B cell (primary cell): ENCODE data around the gene CAPZA1. TPM values are rescaled to one million over a fixed set of nuclear protein-coding genes. Genes with fewer than 3 reads are reported as not detected.

Experiments
- ATAC-seq: fragments of 200-7000 bp; cut with Tn5 transposase; one replicate; pipeline ENCODE4 v1.10.0; 2021; ENCODE audit warnings: low read depth, mild to moderate bottlenecking, moderate number of reproducible peaks, moderate library complexity
- CTCF ChIA-PET: fragments of 350-600 bp; sonication (Branson Sonifier 250); formaldehyde crosslinking; loops from one replicate; lab custom pipeline; 2021; ENCODE audit warnings: antibody characterized with exemption, inconsistent platforms; lab: Charles Lee
- POLR2A ChIA-PET: fragments of 350-600 bp; sonication (Branson Sonifier 250); formaldehyde crosslinking; loops from one replicate; lab custom pipeline; 2021; ENCODE audit warnings: antibody characterized with exemption; lab: Charles Lee
- DNase-seq: peaks from one replicate; pipeline ENCODE4 v3.0.0; 2013
- H2AFZ ChIP-seq: 2 replicates; pipeline ENCODE4 v1.6.1; 2012; ENCODE audit warnings: mild to moderate bottlenecking, low read depth, low read length; ENCODE audit not compliant: insufficient read depth, poor library complexity, severe bottlenecking
- H3K27ac ChIP-seq, 2 donors: 1 replicate in 1 of 2; 2 replicates in 1 of 2; pipeline ENCODE4 v1.5.1; 2012 to 2013; ENCODE audit warnings: low read length in 2 of 2, mild to moderate bottlenecking in 2 of 2, moderate library complexity in 1 of 2
- H3K27me3 ChIP-seq, 4 experiments: fragments of 200-600 bp in 1 of 4; sonication (generic) in 1 of 4; replicated peaks in 1 of 4; 1 replicate in 2 of 4; 2 replicates in 2 of 4; pipeline versions ENCODE4 v1.6.1 to v1.7.0; 2013 to 2016; ENCODE audit warnings: low read length in 3 of 4, mild to moderate bottlenecking in 2 of 4, mixed read lengths in 1 of 4, moderate library complexity in 1 of 4; ENCODE audit not compliant: insufficient read depth in 4 of 4, control insufficient read depth in 3 of 4; ENCODE audit errors: control extremely low read depth in 1 of 4
- H3K36me3 ChIP-seq, 2 experiments: replicated peaks in 1 of 2; 1 replicate in 1 of 2; 2 replicates in 1 of 2; pipeline versions ENCODE4 v1.6.1 to v1.7.1; 2013; ENCODE audit warnings: low read length in 1 of 2; ENCODE audit not compliant: insufficient read depth in 2 of 2, control insufficient read depth in 1 of 2; ENCODE audit errors: control extremely low read depth in 1 of 2, extremely low read depth in 1 of 2
- H3K4me1 ChIP-seq, 2 donors: fragments of 200-600 bp in 1 of 2; sonication (generic) in 1 of 2; 1 replicate in 1 of 2; 2 replicates in 1 of 2; pipeline versions ENCODE4 v1.5.1 to v1.6.1; 2013 to 2017; ENCODE audit warnings: low read length in 2 of 2; ENCODE audit not compliant: control insufficient read depth in 2 of 2, insufficient read depth in 2 of 2
- H3K4me2 ChIP-seq: replicated peaks from 2 replicates; pipeline ENCODE3; 2012; ENCODE audit warnings: mild to moderate bottlenecking, low read depth, low read length; ENCODE audit not compliant: poor library complexity, severe bottlenecking
- H3K4me3 ChIP-seq, 5 experiments: fragments of 200-600 bp in 1 of 5; sonication (generic) in 1 of 5; 1 replicate in 3 of 5; 2 replicates in 2 of 5; pipeline versions ENCODE4 v1.5.1 to v1.7.0; 2011 to 2016; ENCODE audit warnings: low read length in 4 of 5, mild to moderate bottlenecking in 4 of 5, low read depth in 2 of 5, control low read depth in 1 of 5, moderate library complexity in 1 of 5; ENCODE audit not compliant: insufficient read depth in 1 of 5; ENCODE audit errors: control extremely low read depth in 1 of 5, extremely low read depth in 1 of 5
- H3K79me2 ChIP-seq: fragments of 200-600 bp; sonication (generic); one replicate; pipeline ENCODE4 v1.6.0; 2016; ENCODE audit warnings: low read length; ENCODE audit not compliant: control insufficient read depth, insufficient read depth
- H3K9ac ChIP-seq: fragments of 200-600 bp; sonication (generic); 2 replicates; pipeline ENCODE4 v1.6.1; 2017; ENCODE audit warnings: mild to moderate bottlenecking, low read length, moderate library complexity
- H3K9me3 ChIP-seq, 3 donors: one replicate each; pipeline versions ENCODE4 v1.6.1 to v1.7.1; 2013; ENCODE audit warnings: low read length in 2 of 3; ENCODE audit not compliant: control insufficient read depth in 2 of 3, insufficient read depth in 1 of 3; ENCODE audit errors: control extremely low read depth in 1 of 3
- H4K20me1 ChIP-seq: 2 replicates; pipeline ENCODE4 v1.6.0; 2012; ENCODE audit warnings: mild to moderate bottlenecking, low read length; ENCODE audit not compliant: insufficient read depth, control insufficient read depth, poor library complexity, severe bottlenecking
- H3K27ac Mint-ChIP-seq: one replicate; pipeline ENCODE4 v1.8.0; 2021; ENCODE audit warnings: mixed read lengths
- H3K27me3 Mint-ChIP-seq: one replicate; pipeline ENCODE4 v1.8.0; 2021; ENCODE audit warnings: mixed read lengths
- H3K4me1 Mint-ChIP-seq: one replicate; pipeline ENCODE4 v1.8.0; 2021; ENCODE audit warnings: mixed read lengths
- H3K4me3 Mint-ChIP-seq: one replicate; pipeline ENCODE4 v1.8.0; 2021; ENCODE audit warnings: mixed read lengths
- H3K9me3 Mint-ChIP-seq: one replicate; pipeline ENCODE4 v1.8.0; 2022; ENCODE audit warnings: mixed read lengths; ENCODE audit not compliant: insufficient read depth
- EZH2 ChIP-seq: IDR thresholded peaks from 2 replicates; pipeline ENCODE4 v1.6.1; 2012; ENCODE audit warnings: borderline replicate concordance, low read depth, mild to moderate bottlenecking, moderate library complexity, low read length; ENCODE audit not compliant: insufficient read depth, poor library complexity, severe bottlenecking
- whole genome bisulfite sequencing: methylation state at CpG from one replicate; pipeline ENCODE4 v1.1.5; 2013; ENCODE audit warnings: missing lambda C conversion rate; ENCODE audit not compliant: insufficient coverage; 5-methylcytosine and 5-hydroxymethylcytosine counted together
- intact Hi-C: fragments of 100-400 bp; cut with micrococcal nuclease; formaldehyde crosslinking; loops from one replicate; pipeline ENCODE4 v1.10.0; 2022
- polyA plus RNA-seq: library from polyadenylated mRNA; depleted of rRNA; stranded (reverse); fragments of >200 nt; gene quantifications from 2 replicates; pipeline ENCODE4 v1.2.3, GENCODE V29; 2012
- total RNA-seq, 2 donors: library from RNA; stranded (reverse); fragments of 120-200 nt in 1 of 2; gene quantifications; 1 replicate in 1 of 2; 2 replicates in 1 of 2; pipeline versions ENCODE4 v1.2.3 to v1.2.4, GENCODE V29; 2013 to 2022
- TF ChIP-seq, protein P1 (sequence below): fragments of 200-600 bp; IDR thresholded peaks from one replicate; pipeline ENCODE4 v1.8.0; 2022; ENCODE audit warnings: antibody characterized with exemption, mild to moderate bottlenecking

CAPZA1 gene
- total and polyA plus RNA-seq, 2 donors (not counting 1 experiment from before 2014, with no cell fraction given) = 52.2 to 172 TPM

DNA sequence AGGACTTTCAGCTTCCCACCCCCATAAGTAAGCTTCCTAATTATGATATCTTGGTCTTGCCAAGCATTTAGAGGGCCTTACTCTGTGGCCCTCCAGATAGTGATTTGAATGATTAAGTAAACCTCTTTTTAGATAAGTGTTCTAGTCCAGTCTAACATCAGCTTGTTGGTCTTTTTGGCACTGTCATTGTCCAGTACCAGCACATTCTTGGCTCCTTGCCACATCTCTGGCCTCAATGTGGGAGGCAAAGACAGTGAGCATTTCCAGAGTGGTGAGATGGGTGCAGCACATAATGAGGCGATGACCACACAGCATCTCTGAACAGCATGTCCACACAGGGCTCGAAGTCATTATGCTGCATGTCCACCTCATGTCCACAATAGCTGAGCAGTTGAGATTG is 6.1 kb downstream of the CAPZA1 start:
- H3K27me3 ChIP-seq = no peaks in the 10 kb centered on the region
- ChIA-PET POLR2A (interaction anchor here (0.6 kb wide), 1 partner anchor 35 kb away, joined by 7 read pairs; no protein-coding TSS in a partner anchor), CTCF (interaction anchor here (1.0 to 1.6 kb wide), 3 partner anchors 12 to 235 kb away, joined by 3 to 4 read pairs (median 3); partner anchors contain the start of gene MOV10)
- intact Hi-C loops = no loop called here
- no peak for ATAC-seq
- H4K20me1 ChIP-seq = peaks cover 81% of the 10 kb centered on the region
- Mint-ChIP-seq H3K9me3 (no peaks in the 10 kb centered on the region), H3K4me1 (peaks cover 75% of the 10 kb centered on the region), H3K27me3 (no peaks in the 10 kb centered on the region), H3K27ac (peak overlapping the region; percentile 59), H3K4me3 (peak overlapping the region; percentile 37)
- H3K4me1 ChIP-seq = peaks cover 59 to 73% of the 10 kb centered on the region in 2 donors
- TF ChIP-seq, protein P1, sequence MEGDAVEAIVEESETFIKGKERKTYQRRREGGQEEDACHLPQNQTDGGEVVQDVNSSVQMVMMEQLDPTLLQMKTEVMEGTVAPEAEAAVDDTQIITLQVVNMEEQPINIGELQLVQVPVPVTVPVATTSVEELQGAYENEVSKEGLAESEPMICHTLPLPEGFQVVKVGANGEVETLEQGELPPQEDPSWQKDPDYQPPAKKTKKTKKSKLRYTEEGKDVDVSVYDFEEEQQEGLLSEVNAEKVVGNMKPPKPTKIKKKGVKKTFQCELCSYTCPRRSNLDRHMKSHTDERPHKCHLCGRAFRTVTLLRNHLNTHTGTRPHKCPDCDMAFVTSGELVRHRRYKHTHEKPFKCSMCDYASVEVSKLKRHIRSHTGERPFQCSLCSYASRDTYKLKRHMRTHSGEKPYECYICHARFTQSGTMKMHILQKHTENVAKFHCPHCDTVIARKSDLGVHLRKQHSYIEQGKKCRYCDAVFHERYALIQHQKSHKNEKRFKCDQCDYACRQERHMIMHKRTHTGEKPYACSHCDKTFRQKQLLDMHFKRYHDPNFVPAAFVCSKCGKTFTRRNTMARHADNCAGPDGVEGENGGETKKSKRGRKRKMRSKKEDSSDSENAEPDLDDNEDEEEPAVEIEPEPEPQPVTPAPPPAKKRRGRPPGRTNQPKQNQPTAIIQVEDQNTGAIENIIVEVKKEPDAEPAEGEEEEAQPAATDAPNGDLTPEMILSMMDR = no peak
- TF ChIP-seq EZH2 = no peak
- no peak overlapping the region for H3K9ac ChIP-seq
- H3K4me3 ChIP-seq = no peak overlapping the region
- no peaks in the 10 kb centered on the region for H3K9me3 ChIP-seq
- peak overlapping the region; percentile 9 for H3K4me2 ChIP-seq
- no peak overlapping the region for H2AFZ ChIP-seq
- peaks cover 97% of the 10 kb centered on the region for H3K79me2 ChIP-seq
- peak overlapping the region in 1 of 2 donors; percentile 64 for H3K27ac ChIP-seq
- DNase-seq = no peak
- WGBS = no CpG with 5 or more reads among the region's 2 CpGs
- peaks cover 17 to 31% of the 10 kb centered on the region in 2 experiments for H3K36me3 ChIP-seq

DNA sequence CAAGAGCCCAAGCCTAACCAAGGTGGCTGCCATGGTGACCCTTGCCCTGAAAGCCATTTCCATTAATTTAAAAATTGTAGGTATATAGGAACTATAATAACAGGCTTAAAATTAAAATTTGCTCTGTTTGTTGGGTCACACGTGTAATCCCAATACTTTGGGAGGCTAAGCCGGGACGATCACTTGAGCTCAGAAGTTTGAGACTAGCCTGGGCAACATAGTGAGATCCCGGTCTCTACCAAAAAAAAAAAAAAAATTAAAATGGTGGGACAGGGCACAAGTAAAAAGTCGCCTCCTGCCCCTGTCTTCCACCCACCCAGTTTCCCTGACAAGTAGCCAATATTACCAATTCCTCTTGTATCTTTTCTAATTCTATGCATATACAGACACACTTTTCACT is 6.6 kb downstream of the CAPZA1 start:
- TF ChIP-seq, protein P1 = no peak
- no peak for TF ChIP-seq EZH2
- DNase-seq = no peak
- ATAC-seq = no peak
- no peak overlapping the region for H3K4me3 Mint-ChIP-seq
- peaks cover 54 to 68% of the 10 kb centered on the region in 2 donors for H3K4me1 ChIP-seq
- intact Hi-C loops = no loop called here
- H3K9ac ChIP-seq = no peak overlapping the region
- WGBS = 100% methylated on average over 1 of the region's 5 CpGs
- H3K4me2 ChIP-seq = peak overlapping the region; percentile 9
- H4K20me1 ChIP-seq = peaks cover 86% of the 10 kb centered on the region
- no peaks in the 10 kb centered on the region for H3K27me3 Mint-ChIP-seq
- H3K79me2 ChIP-seq = peaks cover 97% of the 10 kb centered on the region
- peaks cover 75% of the 10 kb centered on the region for H3K4me1 Mint-ChIP-seq
- no peaks in the 10 kb centered on the region for H3K9me3 ChIP-seq
- peaks cover 18 to 35% of the 10 kb centered on the region in 2 experiments for H3K36me3 ChIP-seq
- H3K27me3 ChIP-seq = no peaks in the 10 kb centered on the region
- POLR2A ChIA-PET = no interaction called here
- H3K27ac ChIP-seq = peak overlapping the region in 1 of 2 donors; percentile 64
- CTCF ChIA-PET = interaction anchor here (1.0 to 1.6 kb wide), 3 partner anchors 12 to 235 kb away, joined by 3 to 4 read pairs (median 3); partner anchors contain the start of gene MOV10
- H3K9me3 Mint-ChIP-seq = no peaks in the 10 kb centered on the region
- peak overlapping the region; percentile 59 for H3K27ac Mint-ChIP-seq
- H2AFZ ChIP-seq = no peak overlapping the region
- no peak overlapping the region for H3K4me3 ChIP-seq
